GM21786 (cell line): ENCODE measurements around the gene HYAL3.
"Not testable (repeated sequence)": the region's sequence is repeated elsewhere in the genome, so short reads cannot be mapped to it uniquely, and the experiment has no call there.

ENCODE experiments used
- ATAC-seq: cut with Tn5 transposase; IDR thresholded peaks from one replicate; pipeline ENCODE4 v1.9.1; 2021; ENCODE audit not compliant: unreplicated experiment

Gene HYAL3

GRCh38 chr3:50316657-50317242 is 17.5 kb upstream of the HYAL3 start:
- ATAC-seq, result no peak

- no peak for ATAC-seq
These were observed 15.6 kb upstream of the HYAL3 start for GRCh38 chr3:50314816-50315215.

GRCh38 chr3:50314342-50314741 is 15.1 kb upstream of the HYAL3 start:
- no peak for ATAC-seq

GRCh38 chr3:50312041-50312440 is 12.8 kb upstream of the HYAL3 start:
- ATAC-seq, result not testable (repeated sequence)

- ATAC-seq, result no peak
These were observed 5.4 kb upstream of the HYAL3 start for GRCh38 chr3:50304601-50305000.

- no peak for ATAC-seq
These were observed 4.0 kb upstream of the HYAL3 start, which contains the start of gene HYAL1 for GRCh38 chr3:50303013-50303815. TSS of gene HYAL1 (minus strand) at chr3:50303574. CDS start at chr3:50302956, 618 bp downstream.

DNA sequence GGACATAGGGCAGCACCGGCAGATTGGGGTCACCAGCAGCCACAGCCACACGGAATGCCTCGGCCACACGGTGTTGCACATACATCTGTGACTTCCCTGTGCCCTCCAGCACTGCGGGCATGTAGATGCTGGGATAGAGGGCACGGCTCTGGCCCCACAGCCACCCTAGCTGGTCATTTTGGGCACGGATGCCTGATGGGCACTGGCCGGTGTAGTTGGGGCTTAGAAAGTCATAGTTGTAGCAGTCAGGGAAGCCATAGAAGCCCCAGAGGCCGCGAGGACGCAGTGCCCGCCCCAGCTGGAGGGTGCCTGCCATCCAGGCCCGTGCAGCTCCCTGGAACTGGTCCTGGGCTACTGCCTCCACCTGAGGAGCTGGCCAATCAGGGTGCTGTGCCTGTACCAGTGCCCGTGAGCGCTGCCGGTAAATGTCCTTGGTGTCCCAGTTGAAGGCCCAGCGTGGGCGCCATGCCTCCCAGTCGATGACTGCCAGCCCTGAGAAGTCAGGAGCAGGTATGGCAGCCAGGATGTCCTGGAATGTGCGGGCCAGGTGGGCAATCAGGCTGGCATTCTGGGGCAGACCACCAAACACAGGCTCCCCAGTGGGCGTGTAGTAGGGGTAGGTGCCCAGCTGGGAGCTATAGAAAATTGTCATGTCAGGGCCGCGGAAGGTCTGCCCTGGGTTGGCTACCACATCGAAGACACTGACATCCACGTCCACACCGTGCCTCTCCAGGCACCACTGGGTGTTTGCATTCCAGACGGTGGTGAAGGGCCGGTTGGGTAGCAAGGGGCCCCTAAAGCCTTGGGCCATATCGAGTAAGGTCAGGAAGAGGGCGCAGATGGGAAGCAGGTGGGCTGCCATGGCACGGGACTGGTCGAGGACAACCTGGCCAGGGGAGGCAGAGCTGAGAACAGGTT is 3.1 kb upstream of the HYAL3 start:
- ATAC-seq, result no peak

DNA sequence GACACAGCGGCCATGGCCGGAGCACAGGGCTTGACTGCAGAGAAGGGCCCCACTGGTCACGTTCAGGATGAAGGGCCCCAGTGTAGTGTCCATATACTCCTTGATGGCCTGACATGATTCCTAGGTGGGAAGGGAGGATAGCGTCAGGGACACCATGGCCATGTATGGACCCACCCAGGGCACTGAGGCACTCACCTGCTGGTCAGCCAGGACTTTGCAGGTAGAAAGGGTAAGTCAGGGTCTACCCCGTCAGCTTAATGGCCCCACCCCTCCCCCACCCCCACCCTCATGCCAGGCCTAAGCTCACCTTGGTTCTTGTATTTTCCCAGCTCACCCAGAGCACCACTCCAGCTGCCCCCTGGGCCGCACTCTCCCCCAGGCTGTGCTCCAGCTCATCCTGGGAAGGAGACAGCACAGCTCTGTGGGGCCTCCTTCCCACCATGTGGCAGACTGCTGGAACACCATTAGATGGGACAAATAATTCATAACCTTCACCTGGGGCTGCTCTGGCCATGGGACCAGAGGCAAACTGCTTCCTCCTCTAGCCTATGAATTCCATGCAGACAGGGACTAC is 1.6 kb upstream of the HYAL3 start:
- ATAC-seq, result no peak

- no peak for ATAC-seq
These were observed 900 bp upstream of the HYAL3 start for GRCh38 chr3:50299929-50300680.

GRCh38 chr3:50299638-50299928 is 378 bp upstream of the HYAL3 start:
- ATAC-seq, result no peak

- no peak for ATAC-seq
These were observed 1.1 kb downstream of the HYAL3 start for GRCh38 chr3:50297896-50298725.

- no peak for ATAC-seq
These were observed 1.8 kb downstream of the HYAL3 start for GRCh38 chr3:50297384-50297775.

GRCh38 chr3:50296721-50297383 is 2.4 kb downstream of the HYAL3 start:
- no peak for ATAC-seq

- ATAC-seq, result no peak
These were observed 3.4 kb downstream of the HYAL3 start for GRCh38 chr3:50295553-50296431.

DNA sequence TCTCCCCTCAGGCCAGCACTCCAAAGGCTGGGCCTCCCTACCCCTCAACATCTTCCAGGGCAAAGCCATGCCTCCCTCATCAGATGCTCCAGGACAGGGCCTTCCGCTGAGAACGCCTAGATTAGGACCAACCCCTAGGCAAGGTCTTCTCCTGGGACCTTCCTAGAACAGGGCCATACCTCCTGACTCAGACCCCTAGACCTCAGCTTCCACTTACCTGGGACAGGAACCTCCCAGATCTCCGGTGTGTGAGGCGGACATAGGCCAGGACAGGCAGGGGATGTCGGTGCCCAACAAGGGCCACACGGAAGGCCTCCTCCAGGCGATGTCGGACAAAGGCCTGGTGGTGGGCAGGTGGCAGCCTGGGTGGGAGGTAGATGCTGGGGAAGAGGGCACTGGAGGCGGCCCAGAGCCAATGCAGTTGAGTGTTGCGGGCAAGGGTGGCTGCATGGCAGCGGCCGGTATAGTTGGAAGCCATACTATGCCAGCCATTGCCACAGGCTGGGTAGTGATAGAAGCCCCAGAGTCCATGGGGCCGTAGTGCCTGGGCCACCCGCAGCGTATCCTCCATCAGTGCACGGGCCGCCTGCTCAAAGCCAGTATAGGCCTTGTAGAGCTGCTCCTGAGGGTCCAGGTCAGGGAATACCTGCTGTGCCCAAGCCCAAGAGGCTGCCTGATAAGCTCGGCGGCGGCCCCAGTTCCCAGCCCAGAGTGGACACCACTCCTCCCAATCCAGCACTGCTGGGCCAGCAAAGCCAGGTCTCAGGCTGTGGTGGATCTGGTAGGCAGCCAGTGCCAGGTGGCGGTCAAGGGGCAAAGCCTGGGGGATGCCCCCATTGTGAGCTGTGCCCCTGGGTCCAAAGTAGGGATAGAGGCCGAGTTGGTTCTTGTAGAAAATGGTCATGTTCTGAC is 4.5 kb downstream of the HYAL3 start:
- ATAC-seq, result no peak

DNA sequence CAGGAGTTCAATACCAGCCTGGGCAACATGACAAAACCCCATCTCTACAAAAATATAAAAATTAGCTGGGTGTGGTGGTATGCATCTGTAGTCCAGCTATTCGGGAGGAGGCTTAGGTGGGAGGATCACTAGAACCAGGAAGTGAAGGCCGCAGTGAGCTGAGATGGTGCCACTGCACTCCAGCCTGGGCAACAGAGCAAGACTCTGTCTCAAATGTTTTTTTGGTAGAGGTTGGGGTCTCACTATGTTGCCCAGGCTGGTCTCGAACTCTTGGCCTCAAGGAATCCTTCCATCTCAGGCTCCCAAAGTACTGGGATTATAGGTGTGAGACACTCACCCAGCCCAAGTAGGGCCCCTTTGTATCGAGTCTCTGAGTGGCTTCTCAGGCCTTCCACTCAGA is 5.1 kb downstream of the HYAL3 start:
- ATAC-seq, result no peak

DNA sequence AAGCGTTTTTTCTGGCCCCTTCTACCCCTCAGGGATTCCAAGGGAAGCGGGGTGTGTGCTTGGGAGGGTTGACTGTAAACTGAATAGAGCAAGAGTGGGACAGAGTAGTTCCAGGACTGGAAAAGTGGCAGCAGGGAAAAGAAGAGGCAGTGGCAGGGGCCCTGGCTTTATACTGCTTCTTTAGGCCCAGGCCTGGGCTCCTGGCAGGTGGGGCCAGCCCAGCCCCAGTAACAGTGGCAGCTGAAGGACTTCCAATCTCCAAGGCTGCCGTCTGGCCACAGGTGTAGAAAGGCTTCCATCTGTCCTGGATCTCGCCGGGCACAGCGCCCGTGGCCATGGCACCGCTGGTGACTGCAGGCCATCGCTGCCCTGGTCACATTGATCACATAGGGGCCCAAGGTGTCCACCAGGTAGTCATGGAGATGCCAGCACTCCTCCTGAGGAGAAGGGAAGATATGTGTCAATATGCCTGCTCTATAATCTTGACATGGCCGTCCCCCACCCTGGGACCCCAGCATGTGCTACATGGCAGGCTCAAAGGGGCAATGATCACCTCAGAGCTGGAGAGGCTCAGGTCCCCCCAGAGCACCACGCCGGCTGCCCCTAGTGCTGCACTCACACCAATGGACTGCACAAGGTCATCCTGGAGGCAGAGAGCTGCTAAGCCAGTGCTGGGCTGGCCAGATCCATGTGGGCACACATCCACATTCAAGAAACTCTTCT is 6.0 kb downstream of the HYAL3 start:
- no peak for ATAC-seq
